Bronchial epithelial cell (primary cell): Measurements from ENCODE around the gene FHIT. TPM values are rescaled to one million over a fixed set of nuclear protein-coding genes. Genes with fewer than 3 reads are reported as not detected.
"Not testable (repeated sequence)": the region's sequence is repeated elsewhere in the genome, so short reads cannot be mapped to it uniquely, and the experiment has no call there.

ENCODE experiments used
- DNase-seq: peaks from one replicate; pipeline ENCODE4 v3.0.0-alpha.2; 2010; ENCODE audit warnings: low read depth
- FAIRE-seq: peaks from 2 replicates; lab custom pipeline; 2011; peaks lifted over from hg19 to GRCh38; lab: Jason Lieb, UNC
- H3K27me3 ChIP-seq: 2 replicates; pipeline ENCODE4 v1.5.1; 2011; ENCODE audit warnings: low read length; ENCODE audit not compliant: control insufficient read depth, insufficient read depth
- H3K36me3 ChIP-seq: 2 replicates; pipeline ENCODE4 v1.5.1; 2011; ENCODE audit warnings: low read length; ENCODE audit not compliant: control insufficient read depth, insufficient read depth
- H3K4me3 ChIP-seq: 2 replicates; pipeline ENCODE4 v1.5.1; 2011; ENCODE audit warnings: mild to moderate bottlenecking, low read depth, low read length, control low read depth
- CTCF ChIP-seq: IDR thresholded peaks from 2 replicates; pipeline ENCODE4 v1.5.1; 2011; ENCODE audit warnings: mild to moderate bottlenecking, moderate library complexity, low read length, control low read depth, inconsistent platforms; ENCODE audit not compliant: insufficient read depth, severe bottlenecking
- total RNA-seq: library from RNA; depleted of rRNA; stranded (reverse); fragments of >200 nt; gene quantifications from 2 replicates; pipeline ENCODE4 v1.2.1, GENCODE V29; 2014

Gene FHIT
- total RNA-seq, 1 donor from 2014 or later, result 1.6 TPM

- no peaks in the 10 kb centered on the region for H3K27me3 ChIP-seq
- no peak for DNase-seq
- no peak for TF ChIP-seq CTCF
- no peak for FAIRE-seq
- no peaks in the 10 kb centered on the region for H3K36me3 ChIP-seq
- no peak overlapping the region for H3K4me3 ChIP-seq
These were observed 32.7 kb downstream of the FHIT start for GRCh38 chr3:61218504-61218903.

- H3K36me3 ChIP-seq, H3K4me3 ChIP-seq, DNase-seq, H3K27me3 ChIP-seq, FAIRE-seq: not testable (repeated sequence)
These were observed 35.1 kb downstream of the FHIT start for GRCh38 chr3:61216171-61216570.

- DNase-seq (no peak), FAIRE-seq (no peak)
- Histone ChIP-seq H3K36me3 (no peaks in the 10 kb centered on the region), H3K4me3 (no peak overlapping the region), H3K27me3 (no peaks in the 10 kb centered on the region)
- no peak for TF ChIP-seq CTCF
These were observed 49.2 kb downstream of the FHIT start for GRCh38 chr3:61202086-61202485.

- H3K4me3 ChIP-seq, result no peak overlapping the region
- DNase-seq, result no peak
- no peaks in the 10 kb centered on the region for H3K27me3 ChIP-seq
- no peak for TF ChIP-seq CTCF
- H3K36me3 ChIP-seq, result no peaks in the 10 kb centered on the region
- FAIRE-seq, result no peak
These were observed 50.2 kb downstream of the FHIT start for GRCh38 chr3:61201071-61201470.

GRCh38 chr3:61200270-61200669 lies 51.0 kb downstream of the FHIT start:
- Histone ChIP-seq H3K36me3 (no peaks in the 10 kb centered on the region), H3K4me3 (no peak overlapping the region), H3K27me3 (no peaks in the 10 kb centered on the region)
- FAIRE-seq (no peak), DNase-seq (no peak)
- no peak for TF ChIP-seq CTCF

- FAIRE-seq (no peak), DNase-seq (no peak)
- Histone ChIP-seq H3K4me3 (no peak overlapping the region), H3K36me3 (no peaks in the 10 kb centered on the region), H3K27me3 (no peaks in the 10 kb centered on the region)
- TF ChIP-seq CTCF, result no peak
These were observed 51.4 kb downstream of the FHIT start for GRCh38 chr3:61199843-61200242.
